GM23248 (cell line): ENCODE measurements around the gene MSH5. TPM values are rescaled to one million over a fixed set of nuclear protein-coding genes. Genes with fewer than 3 reads are reported as not detected.
A peak's percentile ranks its signal among the peaks of the same experiment; 100 is the strongest.

Experiments used
- DNase-seq: peaks from one replicate; pipeline ENCODE4 v3.0.0-alpha.2; 2015
- H2AFZ ChIP-seq: fragments of 200-600 bp; sonication (generic); 2 replicates; pipeline ENCODE4 v1.6.1; 2016; ENCODE audit warnings: antibody characterized with exemption
- H3F3A ChIP-seq: fragments of 200-600 bp; sonication (generic); 2 replicates; pipeline ENCODE4 v1.6.1; 2016; ENCODE audit warnings: mild to moderate bottlenecking, antibody characterized with exemption, mixed run types; ENCODE audit not compliant: insufficient read depth
- H3K27ac ChIP-seq: fragments of 200-600 bp; sonication (generic); 2 replicates; pipeline ENCODE4 v1.5.1; 2016; ENCODE audit warnings: mild to moderate bottlenecking
- H3K27me3 ChIP-seq: fragments of 200-600 bp; sonication (generic); replicated peaks from 2 replicates; pipeline ENCODE4 v1.6.1; 2016; ENCODE audit warnings: mild to moderate bottlenecking; ENCODE audit not compliant: insufficient read depth
- H3K36me3 ChIP-seq: fragments of 200-600 bp; sonication (generic); 2 replicates; pipeline ENCODE4 v1.6.1; 2016; ENCODE audit warnings: low read depth, mild to moderate bottlenecking
- H3K4me1 ChIP-seq: fragments of 200-600 bp; sonication (generic); 2 replicates; pipeline ENCODE4 v1.6.1; 2016; ENCODE audit warnings: mild to moderate bottlenecking; ENCODE audit not compliant: insufficient read depth
- H3K4me2 ChIP-seq: fragments of 200-600 bp; sonication (generic); one replicate; pipeline ENCODE4 v1.6.1; 2016; ENCODE audit warnings: mild to moderate bottlenecking; ENCODE audit not compliant: unreplicated experiment
- H3K4me3 ChIP-seq: fragments of 200-600 bp; sonication (generic); 2 replicates; pipeline ENCODE4 v1.5.1; 2016; ENCODE audit warnings: mild to moderate bottlenecking
- H3K79me2 ChIP-seq: fragments of 200-600 bp; sonication (generic); 2 replicates; pipeline ENCODE4 v1.6.1; 2016; ENCODE audit warnings: mild to moderate bottlenecking; ENCODE audit not compliant: insufficient read depth
- H3K9ac ChIP-seq: fragments of 200-600 bp; sonication (generic); 2 replicates; pipeline ENCODE4 v1.6.1; 2016; ENCODE audit warnings: mild to moderate bottlenecking
- H3K9me2 ChIP-seq: fragments of 200-600 bp; sonication (generic); 2 replicates; pipeline ENCODE4 v1.6.1; 2016; ENCODE audit warnings: mixed run types, mild to moderate bottlenecking, moderate library complexity; ENCODE audit not compliant: insufficient read depth
- H3K9me3 ChIP-seq: fragments of 200-600 bp; sonication (generic); one replicate; pipeline ENCODE4 v1.6.1; 2017; ENCODE audit warnings: low read depth
- H4K20me1 ChIP-seq: fragments of 200-600 bp; sonication (generic); 2 replicates; pipeline ENCODE4 v1.6.0; 2016; ENCODE audit not compliant: insufficient read depth
- EZH2 ChIP-seq: fragments of 200-600 bp; sonication (generic); IDR thresholded peaks from 2 replicates; pipeline ENCODE4 v1.6.1; 2018; ENCODE audit warnings: antibody characterized with exemption, mild to moderate bottlenecking; ENCODE audit not compliant: insufficient read depth, poor library complexity, severe bottlenecking
- EZH2phosphoT487 ChIP-seq: fragments of 200-600 bp; sonication (generic); IDR thresholded peaks from 2 replicates; pipeline ENCODE4 v1.6.1; 2018; ENCODE audit warnings: antibody characterized with exemption, moderate library complexity, mild to moderate bottlenecking, low read depth; ENCODE audit not compliant: insufficient read depth
- WGBS, 2 experiments: methylation state at CpG; one replicate each; pipeline ENCODE4 v1.1.6; 2015 to 2017; ENCODE audit warnings: low lambda C conversion rate in 2 of 2, low coverage in 1 of 2; ENCODE audit errors: missing lambda C conversion rate in 2 of 2; 5-methylcytosine and 5-hydroxymethylcytosine counted together
- in situ Hi-C: fragments of 300-500 bp; cut with MboI; formaldehyde crosslinking; loops from 2 replicates; pipeline ENCODE4 v1.15.0; 2020
- polyA plus RNA-seq: library from polyadenylated mRNA; unstranded; fragments of >200 nt; fragmentation: Nextera tagmentation; extraction: Ambion mirVana; gene quantifications from 2 replicates; pipeline ENCODE4 v1.2.1, GENCODE V29; 2016
- total RNA-seq: library from RNA; depleted of rRNA; stranded (reverse); fragments of >200 nt; shearing (Covaris generic); gene quantifications from 2 replicates; pipeline ENCODE4 v1.2.3, GENCODE V29; 2014

MSH5 gene
- total and polyA plus RNA-seq, 2 experiments from 2014 or later: 2.9 to 4.3 TPM

DNA sequence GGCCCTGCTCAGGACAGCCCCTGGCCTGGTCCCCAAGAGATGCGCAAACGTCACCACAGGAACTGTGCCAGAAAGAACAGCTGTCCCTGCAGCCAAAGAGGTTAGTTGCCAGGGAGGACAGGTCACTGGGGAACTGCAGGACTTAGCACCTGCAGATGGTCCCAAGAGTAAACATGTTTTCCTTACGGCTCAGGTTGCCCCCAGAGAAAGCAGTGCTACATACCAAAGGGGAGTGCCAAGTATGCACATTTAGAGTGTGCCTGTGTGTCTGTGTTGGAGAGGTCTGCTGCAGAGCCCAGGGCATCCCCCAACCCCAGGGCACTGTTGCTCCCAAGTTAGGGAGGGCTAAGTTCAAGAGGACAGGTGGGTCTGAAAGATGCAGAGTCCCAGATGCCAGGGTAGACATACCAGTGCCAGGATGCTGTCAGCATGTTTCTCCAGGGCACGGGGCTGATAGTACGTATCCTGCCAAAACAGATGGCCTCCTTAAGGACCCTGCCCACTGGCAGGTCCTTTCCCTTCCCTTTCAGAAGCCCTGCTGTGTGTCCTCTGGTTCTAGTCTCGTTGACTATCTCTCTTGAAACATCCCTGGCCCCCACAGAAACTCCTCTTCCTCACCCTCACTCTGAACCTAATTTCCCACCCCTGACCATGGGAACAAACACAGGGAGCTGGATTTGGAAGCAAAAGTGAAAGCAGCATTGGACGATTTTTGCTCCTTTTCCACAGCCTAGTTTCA, 38.0 kb upstream of the MSH5 start:
- in situ Hi-C loops: no loop called here
- H3K4me1 ChIP-seq: peaks cover 8% of the 10 kb centered on the region
- peak overlapping the region; percentile 96 for H3K4me3 ChIP-seq
- peak overlapping the region; percentile 99 for H3K4me2 ChIP-seq
- peak overlapping the region; percentile 90 for H3K27ac ChIP-seq
- peak overlapping the region; percentile 96 for H2AFZ ChIP-seq
- peak overlapping the region; percentile 86 for H3K9ac ChIP-seq
- no peaks in the 10 kb centered on the region for H3K9me3 ChIP-seq
- H3K36me3 ChIP-seq: peaks cover 6% of the 10 kb centered on the region; the same call in 1 of the 2 replicates
- peaks cover 36% of the 10 kb centered on the region for H3K79me2 ChIP-seq
- H3F3A ChIP-seq: no peaks in the 10 kb centered on the region
- no peaks in the 10 kb centered on the region for H4K20me1 ChIP-seq
- peak; percentile 56 for DNase-seq
- H3K27me3 ChIP-seq: no peaks in the 10 kb centered on the region
- 25 to 29% methylated on average over 7 of the region's 7 CpGs for WGBS, 2 experiments
- TF ChIP-seq EZH2: no peak
- no peak for TF ChIP-seq EZH2phosphoT487
- H3K9me2 ChIP-seq: no peaks in the 10 kb centered on the region

DNA sequence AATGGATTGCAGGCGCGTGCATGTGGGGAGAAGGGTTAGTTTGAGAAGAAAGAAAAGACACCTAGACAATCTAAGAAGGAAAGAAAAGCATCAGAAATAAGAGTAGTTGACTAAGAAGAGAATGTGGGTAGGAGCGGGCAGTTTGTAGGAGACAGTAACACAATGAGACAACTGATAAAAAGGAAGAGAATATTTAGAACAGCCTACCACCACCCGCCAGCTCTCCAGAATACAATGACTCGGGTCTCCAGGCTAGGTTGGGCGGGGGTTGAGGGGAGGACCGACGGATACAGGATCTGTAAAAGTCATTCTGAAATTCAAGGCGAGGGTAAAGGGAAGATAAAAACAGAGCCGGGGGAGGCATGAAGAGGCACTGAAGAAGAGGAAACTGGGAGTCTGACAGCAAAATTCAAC, 37.4 kb upstream of the MSH5 start:
- H3K79me2 ChIP-seq: peaks cover 36% of the 10 kb centered on the region
- in situ Hi-C loops: no loop called here
- peak overlapping the region; percentile 96 for H3K4me3 ChIP-seq
- H4K20me1 ChIP-seq: no peaks in the 10 kb centered on the region
- peak overlapping the region; percentile 86 for H3K9ac ChIP-seq
- 1 to 2% methylated on average over 10 of the region's 10 CpGs for WGBS, 2 experiments
- H3K4me2 ChIP-seq: peak overlapping the region; percentile 99
- H3K27ac ChIP-seq: peak overlapping the region; percentile 90
- H2AFZ ChIP-seq: peak overlapping the region; percentile 96
- no peak for DNase-seq
- no peaks in the 10 kb centered on the region for H3K9me2 ChIP-seq
- peaks cover 8% of the 10 kb centered on the region for H3K4me1 ChIP-seq
- H3K9me3 ChIP-seq: no peaks in the 10 kb centered on the region
- H3K27me3 ChIP-seq: no peaks in the 10 kb centered on the region
- H3K36me3 ChIP-seq: peaks cover 6% of the 10 kb centered on the region; the same call in 1 of the 2 replicates
- TF ChIP-seq EZH2 (no peak), EZH2phosphoT487 (no peak)
- H3F3A ChIP-seq: no peaks in the 10 kb centered on the region

DNA sequence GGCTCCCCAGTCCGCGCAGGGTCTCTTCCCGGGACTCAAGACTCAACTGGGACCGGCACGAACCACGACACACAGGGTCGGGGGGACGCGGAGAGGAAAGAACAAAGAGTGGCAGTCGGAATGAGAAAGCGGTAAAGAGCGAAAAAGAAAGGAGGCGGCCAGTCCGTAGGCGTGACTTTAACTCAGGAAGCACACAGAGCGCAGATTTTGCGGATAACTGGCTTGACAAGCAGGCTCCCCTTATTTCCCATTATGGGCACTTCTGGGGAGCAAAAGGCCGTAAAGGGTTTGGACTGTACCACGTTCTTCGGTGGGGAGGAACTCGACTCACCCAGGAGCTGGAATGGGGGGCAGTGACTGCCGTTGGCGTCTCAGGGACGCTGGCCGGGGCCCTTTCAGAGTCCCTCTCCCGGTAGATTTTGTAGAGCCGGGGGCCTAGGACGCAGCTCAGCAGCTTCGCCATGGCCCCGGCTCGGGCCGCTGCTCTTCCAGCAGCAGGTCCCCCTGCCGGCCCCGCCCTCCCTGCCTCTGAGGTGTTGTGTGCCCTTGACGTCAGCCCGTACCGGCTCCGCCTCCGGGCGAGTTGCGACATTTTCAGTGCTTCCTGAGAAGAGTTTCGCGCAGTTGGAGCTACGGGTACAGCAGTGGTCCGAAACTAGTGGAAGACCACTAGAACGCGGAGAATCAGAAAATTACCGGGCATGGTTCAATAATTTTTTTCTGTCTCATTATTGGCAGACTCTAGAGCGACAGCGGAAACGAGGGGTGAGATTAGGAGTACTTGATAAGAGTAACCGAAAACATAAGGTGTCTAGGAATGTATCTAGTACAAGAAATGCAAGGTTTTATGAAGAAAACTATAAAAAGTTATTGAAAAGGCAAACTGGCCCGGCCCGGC, 36.7 kb upstream of the MSH5 start, which contains the start of gene ABHD16A:
Gene ABHD16A (minus strand): TSS at position 506 of the 898 bp plus-strand sequence. CDS start 43 bp downstream, at position 463.
- in situ Hi-C loops: no loop called here
- Histone ChIP-seq H3K9ac (peak within 1 kb of the TSS; percentile 86), H3K9me3 (no peaks in the 10 kb centered on the region), H3K27ac (peak within 1 kb of the TSS; percentile 90), H3F3A (no peaks in the 10 kb centered on the region), H3K79me2 (peaks cover 36% of the 10 kb centered on the region), H3K9me2 (no peaks in the 10 kb centered on the region), H3K27me3 (no peaks in the 10 kb centered on the region), H3K4me1 (peaks cover 8% of the 10 kb centered on the region), H3K36me3 (peaks cover 6% of the 10 kb centered on the region; the same call in 1 of the 2 replicates), H2AFZ (peak within 1 kb of the TSS; percentile 96), H3K4me2 (peak within 1 kb of the TSS; percentile 99), H3K4me3 (peak within 1 kb of the TSS; percentile 96), H4K20me1 (no peaks in the 10 kb centered on the region)
- DNase-seq: peak; percentile 99
- no peak for TF ChIP-seq EZH2
- no peak for TF ChIP-seq EZH2phosphoT487
- 2% methylated on average over 48 to 54 of the region's 54 CpGs for WGBS, 2 experiments

DNA sequence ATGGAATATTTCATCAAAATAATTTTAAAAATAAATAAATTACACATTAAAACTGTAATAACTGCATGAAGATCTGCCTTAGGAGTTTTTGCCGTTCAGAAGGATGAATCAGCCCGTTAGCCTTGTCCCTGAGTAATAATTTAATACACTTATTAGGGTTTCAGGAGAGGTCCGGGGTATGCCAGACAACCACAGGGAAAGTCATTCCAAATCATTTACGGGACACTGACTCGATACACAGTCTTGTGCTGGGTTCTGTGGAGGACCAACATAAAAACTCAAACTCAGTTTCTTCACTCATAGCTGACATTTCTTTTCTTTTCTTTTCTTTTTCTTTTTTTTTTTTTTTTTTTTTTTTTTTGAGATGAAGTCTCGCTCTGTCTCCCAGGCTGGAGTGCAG, 33.9 kb upstream of the MSH5 start:
- no peak overlapping the region for H3K9ac ChIP-seq
- in situ Hi-C loops: no loop called here

More for the DNA sequence above, 33.9 kb upstream of the MSH5 start:
- TF ChIP-seq EZH2 (no peak), EZH2phosphoT487 (no peak)
- DNase-seq: no peak
- Histone ChIP-seq H4K20me1 (no peaks in the 10 kb centered on the region), H3K4me1 (peaks cover 8% of the 10 kb centered on the region), H3K4me3 (no peak overlapping the region), H3K9me3 (no peaks in the 10 kb centered on the region), H3K27ac (no peak overlapping the region), H2AFZ (no peak overlapping the region), H3F3A (no peaks in the 10 kb centered on the region), H3K4me2 (no peak overlapping the region), H3K36me3 (no peaks in the 10 kb centered on the region), H3K27me3 (no peaks in the 10 kb centered on the region), H3K9me2 (no peaks in the 10 kb centered on the region), H3K79me2 (peaks cover 19% of the 10 kb centered on the region)
- 78 to 82% methylated on average over 5 to 6 of the region's 6 CpGs for WGBS, 2 experiments
